NCI-H2081 (cell line): Measurements from ENCODE around the gene DGKB.

ENCODE experiments used
- DNase-seq, 2 experiments: peaks; one replicate each; lab custom pipeline; 2025; lab: John Stamatoyannopoulos, UW

DGKB gene

GRCh38 chr7:14760730-14761478 lies 141.6 kb downstream of the DGKB start:
- DNase-seq: no peak

GRCh38 chr7:14759785-14760184 lies 142.8 kb downstream of the DGKB start:
- DNase-seq: no peak

- DNase-seq: peak in 1 of 2 experiments; percentile 44
Observed at GRCh38 chr7:14754631-14755030, 147.9 kb downstream of the DGKB start.

GRCh38 chr7:14752301-14752700 lies 150.2 kb downstream of the DGKB start:
- DNase-seq: peak; percentile 79 to 90

DNA sequence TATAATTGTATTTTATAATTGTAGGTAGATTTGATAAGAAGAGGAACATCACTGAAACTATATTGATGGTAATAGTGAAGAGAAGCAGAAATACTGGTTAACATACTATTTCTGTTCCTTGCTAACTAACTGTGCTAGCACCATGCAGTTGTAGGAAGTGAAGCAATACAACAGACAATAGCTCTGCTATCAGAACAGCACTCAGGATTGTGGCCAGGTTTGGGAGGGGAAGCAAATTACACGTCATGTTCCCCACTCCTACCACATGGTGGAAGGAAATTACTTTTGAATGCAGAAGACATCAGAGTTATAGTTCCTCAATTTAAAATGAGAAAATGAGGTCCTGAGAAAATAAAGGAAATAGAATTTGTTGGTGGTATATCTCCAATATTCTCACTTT lies 151.1 kb downstream of the DGKB start:
- peak; percentile 24 to 71 for DNase-seq

- DNase-seq: peak in 1 of 2 experiments; percentile 52
Observed at GRCh38 chr7:14748461-14748860, 154.1 kb downstream of the DGKB start.

- DNase-seq: peak in 1 of 2 experiments; percentile 54
Observed at GRCh38 chr7:14747701-14748100, 154.8 kb downstream of the DGKB start.

GRCh38 chr7:14745076-14745475 lies 157.5 kb downstream of the DGKB start:
- no peak for DNase-seq

DNA sequence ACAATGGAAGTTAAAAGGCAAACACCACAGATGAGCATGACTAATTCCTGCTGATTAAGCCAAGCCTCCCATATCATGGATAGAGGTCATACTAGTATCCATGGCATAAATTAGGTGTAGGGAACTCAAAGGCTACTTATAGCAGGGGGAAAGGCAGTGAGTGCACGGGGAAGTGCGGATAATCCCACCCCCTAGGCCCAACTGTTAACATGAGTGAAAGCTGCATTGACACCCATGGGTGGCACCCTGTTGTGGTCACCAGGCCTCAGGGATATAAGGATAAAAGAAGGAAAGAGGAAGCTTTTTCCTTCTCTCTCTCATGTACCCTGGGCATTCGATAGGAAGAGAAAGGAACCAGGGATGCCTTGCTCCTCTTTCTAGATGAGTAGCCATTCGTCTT lies 161.9 kb downstream of the DGKB start:
- DNase-seq: no peak

DNA sequence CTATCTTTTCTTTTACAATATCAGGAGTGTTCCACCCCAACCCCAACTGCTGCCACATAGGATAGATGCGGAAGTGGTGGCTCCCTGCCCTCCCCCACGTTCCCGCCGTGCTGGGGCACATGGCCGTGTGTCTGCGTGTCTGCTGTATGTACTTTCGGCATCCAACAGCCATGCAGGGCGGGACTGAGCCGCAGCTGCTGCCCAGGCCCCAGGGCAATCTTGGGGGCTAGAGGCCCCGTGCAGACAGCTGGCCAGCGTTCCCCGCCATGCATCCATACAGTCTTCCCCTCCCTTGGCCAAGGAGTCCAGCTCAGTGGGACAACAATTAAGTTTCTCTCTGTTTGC lies 162.7 kb downstream of the DGKB start:
- no peak for DNase-seq

GRCh38 chr7:14739168-14739840 lies 163.2 kb downstream of the DGKB start:
- DNase-seq: no peak

- DNase-seq: no peak
Observed at GRCh38 chr7:14738086-14738485, 164.5 kb downstream of the DGKB start.

GRCh38 chr7:14734839-14735321 lies 167.7 kb downstream of the DGKB start:
- DNase-seq: peak; percentile 21 to 27

DNA sequence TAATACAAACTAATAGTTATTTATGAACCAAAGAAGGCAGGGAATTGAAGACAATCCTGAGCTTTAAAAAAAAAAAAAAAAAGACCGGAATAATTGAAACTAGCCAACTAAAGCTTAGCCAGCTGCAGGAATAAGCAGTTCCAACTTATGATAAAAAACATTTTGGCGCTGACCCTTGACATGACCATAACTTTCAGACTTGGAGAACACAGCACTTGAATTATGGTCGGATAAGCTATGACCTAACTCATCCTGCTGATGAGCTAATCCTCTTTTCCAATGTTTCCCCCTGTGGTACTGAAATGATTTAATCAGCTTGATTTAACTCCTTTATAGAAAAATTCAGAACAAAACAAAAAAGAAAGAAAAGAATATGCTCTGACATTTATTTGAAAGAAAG lies 181.8 kb downstream of the DGKB start:
- no peak for DNase-seq

- peak; percentile 34 to 47 for DNase-seq
Observed at GRCh38 chr7:14717816-14718215, 184.7 kb downstream of the DGKB start.

DNA sequence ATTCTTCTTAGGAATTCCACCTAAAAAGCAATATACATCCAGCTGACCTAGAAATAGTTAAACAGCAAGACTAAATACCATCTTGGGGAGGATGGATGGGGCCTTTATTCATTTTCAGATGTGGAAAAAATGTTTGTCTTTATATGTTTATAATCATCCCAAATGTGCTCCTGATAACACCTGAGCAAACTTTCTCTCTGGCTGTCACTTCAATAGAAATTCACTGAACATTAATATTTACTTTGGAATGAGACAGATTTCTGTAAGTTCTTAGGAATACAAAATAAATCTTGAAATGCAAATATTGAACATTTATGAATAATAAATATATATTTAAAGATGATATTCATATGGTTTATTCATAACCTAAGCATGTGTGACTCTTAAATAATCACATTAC lies 185.4 kb downstream of the DGKB start:
- no peak for DNase-seq

DNA sequence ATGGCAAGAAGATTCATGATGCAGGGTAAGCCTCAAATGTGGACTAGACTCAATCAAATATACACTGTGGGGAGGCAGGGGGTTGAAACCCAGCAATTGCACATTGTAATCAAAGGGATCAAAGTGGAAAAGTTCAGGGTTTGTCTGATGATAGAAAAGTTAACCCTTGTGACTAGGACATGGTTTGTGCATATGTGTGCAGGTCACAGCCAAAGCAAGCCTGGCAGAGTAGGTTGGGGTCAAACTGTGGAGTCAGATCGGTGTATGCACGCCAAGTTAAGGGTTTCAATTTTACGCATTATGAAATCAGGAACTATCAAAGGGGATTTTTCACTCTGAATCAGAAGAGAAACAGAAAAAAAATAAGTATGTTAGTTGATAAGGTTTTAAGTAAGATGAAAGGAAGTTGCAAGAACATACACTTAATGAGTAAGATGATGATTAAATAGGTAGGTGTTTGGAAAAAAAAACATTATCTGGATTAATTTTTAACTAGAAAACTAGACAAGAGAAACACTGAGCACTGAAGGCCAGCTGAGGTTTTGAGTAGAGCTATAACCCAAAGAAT lies 188.3 kb downstream of the DGKB start:
- DNase-seq: no peak

- peak; percentile 19 to 29 for DNase-seq
Observed at GRCh38 chr7:14698239-14698638, 204.3 kb downstream of the DGKB start.

- no peak for DNase-seq
Observed at GRCh38 chr7:14697684-14698083, 204.9 kb downstream of the DGKB start.

GRCh38 chr7:14691597-14692203 lies 210.9 kb downstream of the DGKB start:
- peak; percentile 40 to 57 for DNase-seq

DNA sequence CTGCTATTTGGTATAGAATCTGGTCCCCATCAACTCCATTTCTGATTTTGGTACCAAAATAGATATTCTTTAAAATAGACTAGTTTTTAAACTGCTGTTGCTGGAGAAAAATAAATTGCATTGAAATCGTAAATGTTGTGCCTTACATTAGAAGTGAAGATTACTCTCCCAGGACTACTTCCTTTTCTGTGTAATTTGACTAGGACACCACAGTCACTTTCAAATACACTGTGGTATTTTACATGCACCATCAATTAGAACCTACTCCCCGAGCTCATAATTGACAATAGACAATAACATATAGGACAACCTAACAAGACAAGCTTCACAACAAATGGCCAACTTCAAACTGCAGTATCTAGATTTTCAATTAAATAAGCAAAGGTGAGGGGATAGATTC lies 211.5 kb downstream of the DGKB start:
- DNase-seq: no peak

DNA sequence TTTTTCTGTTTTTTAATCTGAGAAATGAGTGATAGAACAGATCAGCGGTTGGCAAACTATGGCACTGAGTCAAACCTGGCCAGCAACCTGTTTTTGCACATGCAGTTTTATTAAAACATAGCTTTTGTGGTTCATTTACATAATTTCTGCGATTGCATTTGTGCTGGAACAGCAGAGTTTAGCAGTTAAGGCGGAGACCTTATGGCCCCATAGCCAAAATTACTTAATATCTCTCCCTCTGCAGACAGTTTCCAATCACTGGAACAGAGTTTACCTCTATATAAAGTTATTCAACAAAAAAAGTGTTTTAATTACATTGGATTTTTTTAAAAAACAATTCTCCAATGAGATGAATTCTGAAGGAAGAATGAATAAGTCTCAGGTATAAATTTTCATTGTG lies 212.1 kb downstream of the DGKB start:
- no peak for DNase-seq

DNA sequence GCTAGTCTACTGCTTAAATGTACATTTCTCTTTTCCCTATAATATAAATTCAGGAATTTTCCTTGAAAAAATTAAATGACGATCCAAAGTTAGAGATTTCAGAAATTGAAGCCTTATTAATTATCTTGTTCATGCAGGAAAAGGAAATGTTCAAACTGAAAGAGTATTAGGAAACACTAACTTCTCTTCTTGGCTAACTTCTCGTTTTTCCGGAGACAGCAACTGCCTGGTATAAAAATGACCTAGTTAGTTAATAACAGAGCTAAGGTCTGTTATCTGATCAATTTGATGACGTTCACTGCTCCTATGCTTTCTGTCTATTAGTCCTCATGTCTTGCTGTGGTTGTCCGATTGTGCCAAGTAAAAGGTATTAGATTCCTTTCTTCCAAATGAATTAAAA lies 212.5 kb downstream of the DGKB start:
- no peak for DNase-seq
